Measurements from ENCODE around the gene ASTL.

ASTL gene

DNA sequence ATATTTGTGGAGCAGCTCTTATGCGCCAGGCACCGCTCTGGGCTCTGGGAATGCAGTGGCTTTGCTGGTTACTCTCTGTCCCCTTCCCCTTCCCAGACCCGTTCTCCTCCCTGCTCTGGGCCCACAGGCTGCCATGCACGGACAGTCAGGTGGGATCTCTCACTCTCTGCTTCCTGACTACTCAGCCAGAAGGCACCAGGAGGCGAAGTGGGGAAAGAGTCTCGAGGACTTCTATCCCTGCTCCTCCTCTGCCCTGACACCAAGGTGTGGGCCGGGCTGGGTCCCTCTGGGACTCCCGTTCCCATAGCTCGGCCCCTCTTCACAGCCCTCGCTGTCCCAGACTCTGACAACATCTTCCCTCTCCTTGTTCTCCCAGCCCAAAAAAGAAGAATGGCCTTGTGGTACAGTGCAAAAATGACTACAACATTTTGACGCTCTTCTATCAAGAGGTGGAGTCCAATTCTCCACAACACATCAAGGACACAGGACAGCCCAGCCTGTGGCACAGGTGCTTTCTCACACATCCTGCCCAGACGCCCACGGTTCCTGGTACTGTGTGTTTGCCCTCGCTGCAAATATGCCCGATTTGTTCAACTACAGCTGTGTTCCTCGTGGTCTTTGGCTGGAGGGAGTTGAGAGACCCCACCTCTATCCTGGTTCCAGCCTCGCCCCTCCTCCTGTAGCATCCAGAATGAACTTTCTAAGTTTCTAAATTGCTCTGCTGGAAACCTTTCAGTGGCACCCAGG, 21.0 kb upstream of the ASTL start (continued):
- TF ChIP-seq, protein P1, sequence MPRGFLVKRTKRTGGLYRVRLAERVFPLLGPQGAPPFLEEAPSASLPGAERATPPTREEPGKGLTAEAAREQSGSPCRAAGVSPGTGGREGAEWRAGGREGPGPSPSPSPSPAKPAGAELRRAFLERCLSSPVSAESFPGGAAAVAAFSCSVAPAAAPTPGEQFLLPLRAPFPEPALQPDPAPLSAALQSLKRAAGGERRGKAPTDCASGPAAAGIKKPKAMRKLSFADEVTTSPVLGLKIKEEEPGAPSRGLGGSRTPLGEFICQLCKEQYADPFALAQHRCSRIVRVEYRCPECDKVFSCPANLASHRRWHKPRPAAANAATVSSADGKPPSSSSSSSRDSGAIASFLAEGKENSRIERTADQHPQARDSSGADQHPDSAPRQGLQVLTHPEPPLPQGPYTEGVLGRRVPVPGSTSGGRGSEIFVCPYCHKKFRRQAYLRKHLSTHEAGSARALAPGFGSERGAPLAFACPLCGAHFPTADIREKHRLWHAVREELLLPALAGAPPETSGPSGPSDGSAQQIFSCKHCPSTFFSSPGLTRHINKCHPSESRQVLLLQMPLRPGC (tag by site-specific recombination; IDR thresholded peaks at IDR 0.05) = no peak

GRCh38 chr2:96158554-96158940, 20.2 kb upstream of the ASTL start:
- ChIA-PET CTCF (interaction anchor here (1.0 to 1.1 kb wide), 2 partner anchors 16 to 166 kb away, joined by 4 to 5 read pairs; no protein-coding TSS in a partner anchor), POLR2A (no interaction called here)
- no peaks in the 10 kb centered on the region for H3K36me3 ChIP-seq (ENCODE audit: control insufficient read depth in 2 of 2, insufficient read depth in 1 of 2, low read length in 2 of 2)
- H3K4me3 ChIP-seq (ENCODE audit: low read depth, low read length) = no peak overlapping the region
- no peaks in the 10 kb centered on the region for H3K9me3 ChIP-seq (ENCODE audit: control insufficient read depth, insufficient read depth, low read depth, low read length)
- no peak overlapping the region for H3K27ac ChIP-seq (ENCODE audit: extremely low read depth, low read depth, low read length)
- TF ChIP-seq PRDM4 (tag by site-specific recombination; IDR thresholded peaks at IDR 0.05) (no peak), ZNF76 (tag by site-specific recombination; IDR thresholded peaks at IDR 0.05; ENCODE audit: borderline replicate concordance, low read depth) (no peak), ZNF169 (tag by site-specific recombination; IDR thresholded peaks at IDR 0.05) (no peak), ZNF23 (tag by site-specific recombination; IDR thresholded peaks at IDR 0.05; ENCODE audit: borderline replicate concordance) (no peak), ZNF146 (tag by site-specific recombination; IDR thresholded peaks at IDR 0.05) (no peak), ZNF211 (tag by site-specific recombination; IDR thresholded peaks at IDR 0.05; ENCODE audit: low read depth) (no peak), ZNF558 (tag by site-specific recombination; IDR thresholded peaks at IDR 0.05) (no peak), ZNF473 (tag by site-specific recombination; IDR thresholded peaks at IDR 0.05) (no peak), SCRT1 (tag by site-specific recombination; IDR thresholded peaks at IDR 0.05; ENCODE audit: borderline replicate concordance) (no peak), ZNF518A (tag by site-specific recombination; conservative IDR thresholded peaks at IDR 0.05; ENCODE audit: low read depth) (no peak), HOXA7 (CRISPR knock-in tag; IDR thresholded peaks at IDR 0.05; ENCODE audit: borderline replicate concordance) (no peak), ZNF529 (tag by site-specific recombination; IDR thresholded peaks at IDR 0.05; ENCODE audit: insufficient replicate concordance) (no peak), ZFHX2 (tag by site-specific recombination; conservative IDR thresholded peaks at IDR 0.05) (no peak), KLF16 (tag by site-specific recombination; IDR thresholded peaks at IDR 0.05) (no peak), ZNF221 (tag by site-specific recombination; IDR thresholded peaks at IDR 0.05; ENCODE audit: borderline replicate concordance) (no peak), KLF1 (tag by site-specific recombination; IDR thresholded peaks at IDR 0.05) (no peak), HOXC10 (CRISPR knock-in tag; IDR thresholded peaks at IDR 0.05) (no peak), ZNF654 (tag by site-specific recombination; IDR thresholded peaks at IDR 0.05; ENCODE audit: low read depth) (no peak), ZNF514 (tag by site-specific recombination; IDR thresholded peaks at IDR 0.05) (no peak)
- TF ChIP-seq, protein P2, sequence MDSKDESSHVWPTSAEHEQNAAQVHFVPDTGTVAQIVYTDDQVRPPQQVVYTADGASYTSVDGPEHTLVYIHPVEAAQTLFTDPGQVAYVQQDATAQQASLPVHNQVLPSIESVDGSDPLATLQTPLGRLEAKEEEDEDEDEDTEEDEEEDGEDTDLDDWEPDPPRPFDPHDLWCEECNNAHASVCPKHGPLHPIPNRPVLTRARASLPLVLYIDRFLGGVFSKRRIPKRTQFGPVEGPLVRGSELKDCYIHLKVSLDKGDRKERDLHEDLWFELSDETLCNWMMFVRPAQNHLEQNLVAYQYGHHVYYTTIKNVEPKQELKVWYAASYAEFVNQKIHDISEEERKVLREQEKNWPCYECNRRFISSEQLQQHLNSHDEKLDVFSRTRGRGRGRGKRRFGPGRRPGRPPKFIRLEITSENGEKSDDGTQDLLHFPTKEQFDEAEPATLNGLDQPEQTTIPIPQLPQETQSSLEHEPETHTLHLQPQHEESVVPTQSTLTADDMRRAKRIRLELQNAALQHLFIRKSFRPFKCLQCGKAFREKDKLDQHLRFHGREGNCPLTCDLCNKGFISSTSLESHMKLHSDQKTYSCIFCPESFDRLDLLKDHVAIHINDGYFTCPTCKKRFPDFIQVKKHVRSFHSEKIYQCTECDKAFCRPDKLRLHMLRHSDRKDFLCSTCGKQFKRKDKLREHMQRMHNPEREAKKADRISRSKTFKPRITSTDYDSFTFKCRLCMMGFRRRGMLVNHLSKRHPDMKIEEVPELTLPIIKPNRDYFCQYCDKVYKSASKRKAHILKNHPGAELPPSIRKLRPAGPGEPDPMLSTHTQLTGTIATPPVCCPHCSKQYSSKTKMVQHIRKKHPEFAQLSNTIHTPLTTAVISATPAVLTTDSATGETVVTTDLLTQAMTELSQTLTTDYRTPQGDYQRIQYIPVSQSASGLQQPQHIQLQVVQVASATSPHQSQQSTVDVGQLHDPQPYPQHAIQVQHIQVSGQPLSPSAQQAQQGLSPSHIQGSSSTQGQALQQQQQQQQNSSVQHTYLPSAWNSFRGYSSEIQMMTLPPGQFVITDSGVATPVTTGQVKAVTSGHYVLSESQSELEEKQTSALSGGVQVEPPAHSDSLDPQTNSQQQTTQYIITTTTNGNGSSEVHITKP (tag by site-specific recombination; IDR thresholded peaks at IDR 0.05) = no peak
- no peaks in the 10 kb centered on the region for H3K4me1 ChIP-seq (ENCODE audit: control insufficient read depth, insufficient read depth, low read length)

All from HEK293 (cell line).